Measurements from ENCODE around the gene RASL10A.

Gene RASL10A

GRCh38 chr22:29331658-29332300 is 16.3 kb upstream of the RASL10A start:
- Histone ChIP-seq H3K27ac (no peak overlapping the region), H3K36me3 (replicated peaks) (peaks cover 25% of the 10 kb centered on the region), H3K4me3 (ENCODE audit: low read depth, low read length) (no peak overlapping the region), H3K27me3 (replicated peaks) (no peaks in the 10 kb centered on the region)
- no peak for TF ChIP-seq CTCF (IDR thresholded peaks at IDR 0.05; ENCODE audit: low read depth, low read length, missing control alignments)
- in situ Hi-C loops (cut with HindIII; ENCODE audit: low pct_ligation_motif_present, low sequenced_read_pairs), result no loop called here
- DNase-seq, result no peak

GRCh38 chr22:29331213-29331612 is 15.7 kb upstream of the RASL10A start:
- Histone ChIP-seq H3K36me3 (replicated peaks) (peaks cover 23% of the 10 kb centered on the region), H3K4me3 (ENCODE audit: low read depth, low read length) (no peak overlapping the region)
- in situ Hi-C loops (cut with HindIII; ENCODE audit: low pct_ligation_motif_present, low sequenced_read_pairs), result no loop called here

GRCh38 chr22:29330753-29331152 is 15.3 kb upstream of the RASL10A start:
- no peaks in the 10 kb centered on the region for H3K27me3 ChIP-seq (replicated peaks)
- no peak for TF ChIP-seq CTCF (IDR thresholded peaks at IDR 0.05; ENCODE audit: low read depth, low read length, missing control alignments)
- no peak overlapping the region for H3K27ac ChIP-seq
- in situ Hi-C loops (cut with HindIII; ENCODE audit: low pct_ligation_motif_present, low sequenced_read_pairs), result no loop called here
- peaks cover 18% of the 10 kb centered on the region for H3K36me3 ChIP-seq (replicated peaks)
- peak; percentile 53 for DNase-seq
- no peak overlapping the region for H3K4me3 ChIP-seq (ENCODE audit: low read depth, low read length)

More at GRCh38 chr22:29331213-29331612, 15.7 kb upstream of the RASL10A start:
- H3K27ac ChIP-seq, result no peak overlapping the region
- no peak for DNase-seq
- no peaks in the 10 kb centered on the region for H3K27me3 ChIP-seq (replicated peaks)
- TF ChIP-seq CTCF (IDR thresholded peaks at IDR 0.05; ENCODE audit: low read depth, low read length, missing control alignments), result no peak

- H3K27ac ChIP-seq, result no peak overlapping the region
- no peak overlapping the region for H3K4me3 ChIP-seq (ENCODE audit: low read depth, low read length)
- DNase-seq, result no peak
- H3K27me3 ChIP-seq (replicated peaks), result no peaks in the 10 kb centered on the region
- peaks cover 18% of the 10 kb centered on the region for H3K36me3 ChIP-seq (replicated peaks)
- TF ChIP-seq CTCF (IDR thresholded peaks at IDR 0.05; ENCODE audit: low read depth, low read length, missing control alignments), result no peak
- in situ Hi-C loops (cut with HindIII; ENCODE audit: low pct_ligation_motif_present, low sequenced_read_pairs), result no loop called here
Observed at GRCh38 chr22:29330291-29330690, 14.8 kb upstream of the RASL10A start.

- TF ChIP-seq CTCF (IDR thresholded peaks at IDR 0.05; ENCODE audit: low read depth, low read length, missing control alignments), result no peak
- no peak for DNase-seq
- Histone ChIP-seq H3K4me3 (ENCODE audit: low read depth, low read length) (no peak overlapping the region), H3K27ac (no peak overlapping the region), H3K27me3 (replicated peaks) (no peaks in the 10 kb centered on the region), H3K36me3 (replicated peaks) (peaks cover 18% of the 10 kb centered on the region)
- in situ Hi-C loops (cut with HindIII; ENCODE audit: low pct_ligation_motif_present, low sequenced_read_pairs), result no loop called here
Observed at GRCh38 chr22:29329581-29329980, 14.1 kb upstream of the RASL10A start.

Data from brain microvascular endothelial cell (primary cell).